Activated gamma-delta T cell treated with anti-CD3 and anti-CD28 coated beads, Interleukin-2, amount 50 U/mL, for 16 hours (primary cell): ENCODE measurements around the gene FGF14.

Experiments
- DNase-seq: peaks from one replicate; pipeline ENCODE4 v3.0.0-alpha.2; 2020; ENCODE audit warnings: low read depth

Gene FGF14

DNA sequence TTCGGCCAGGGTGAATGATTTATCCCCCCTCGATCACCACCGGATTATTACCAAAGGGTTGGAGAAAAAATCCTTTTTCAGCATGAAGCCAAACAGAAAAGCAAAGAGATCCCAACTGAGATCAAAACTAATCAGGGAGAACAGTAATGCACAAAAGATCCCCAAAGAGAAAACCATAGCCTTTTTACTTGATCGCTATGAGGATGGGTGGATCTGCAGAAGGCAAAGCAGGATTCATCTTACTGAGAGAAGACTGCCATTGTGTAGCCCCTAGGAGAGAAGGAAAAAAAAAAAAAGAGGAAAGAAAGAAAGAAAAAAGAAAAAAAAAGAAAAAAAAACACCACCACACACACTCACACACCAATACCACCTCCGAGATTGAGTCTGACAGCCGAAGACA, at the start of gene FGF14:
FGF14 (minus strand) TSS at position 283 of the 400 bp plus-strand sequence.
- DNase-seq = no peak

DNA sequence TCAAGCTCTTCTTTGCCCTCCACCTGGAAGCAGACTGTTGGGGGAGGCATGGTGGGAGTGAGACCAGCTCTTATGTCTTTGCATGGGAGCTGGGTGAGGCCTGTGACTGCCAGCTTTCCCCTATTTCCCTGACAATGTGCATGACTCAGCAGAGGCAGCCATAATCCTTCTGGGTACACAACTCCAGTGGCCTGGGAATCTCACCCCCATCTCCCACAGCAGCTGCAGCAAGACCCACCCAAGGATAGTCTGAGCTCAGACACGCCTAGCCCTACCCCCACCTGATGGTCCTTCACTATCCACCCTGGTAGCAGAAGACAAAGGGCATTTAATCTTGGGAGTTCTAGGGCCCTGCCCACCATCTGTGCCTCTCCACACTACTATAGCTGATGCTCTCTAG, 41.4 kb upstream of the FGF14 start:
- no peak for DNase-seq

DNA sequence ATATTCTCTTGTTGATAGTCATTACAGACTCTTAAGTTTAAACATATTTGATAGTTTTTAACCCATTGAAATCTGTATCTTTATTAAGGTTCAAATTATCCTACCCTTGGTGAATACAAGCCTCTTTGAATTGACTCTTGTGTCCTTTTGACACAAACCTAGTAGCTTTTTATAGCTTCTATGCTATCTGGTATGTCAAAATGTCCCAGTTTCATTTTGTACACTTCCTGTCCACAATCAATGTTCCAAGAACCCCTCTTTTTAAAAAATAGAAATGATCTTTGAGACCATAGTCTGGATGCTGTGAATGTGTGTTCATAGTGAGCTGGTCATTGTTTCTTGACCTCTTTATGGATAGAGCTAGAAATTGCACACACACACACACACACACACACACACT, 39.2 kb upstream of the FGF14 start:
- no peak for DNase-seq

DNA sequence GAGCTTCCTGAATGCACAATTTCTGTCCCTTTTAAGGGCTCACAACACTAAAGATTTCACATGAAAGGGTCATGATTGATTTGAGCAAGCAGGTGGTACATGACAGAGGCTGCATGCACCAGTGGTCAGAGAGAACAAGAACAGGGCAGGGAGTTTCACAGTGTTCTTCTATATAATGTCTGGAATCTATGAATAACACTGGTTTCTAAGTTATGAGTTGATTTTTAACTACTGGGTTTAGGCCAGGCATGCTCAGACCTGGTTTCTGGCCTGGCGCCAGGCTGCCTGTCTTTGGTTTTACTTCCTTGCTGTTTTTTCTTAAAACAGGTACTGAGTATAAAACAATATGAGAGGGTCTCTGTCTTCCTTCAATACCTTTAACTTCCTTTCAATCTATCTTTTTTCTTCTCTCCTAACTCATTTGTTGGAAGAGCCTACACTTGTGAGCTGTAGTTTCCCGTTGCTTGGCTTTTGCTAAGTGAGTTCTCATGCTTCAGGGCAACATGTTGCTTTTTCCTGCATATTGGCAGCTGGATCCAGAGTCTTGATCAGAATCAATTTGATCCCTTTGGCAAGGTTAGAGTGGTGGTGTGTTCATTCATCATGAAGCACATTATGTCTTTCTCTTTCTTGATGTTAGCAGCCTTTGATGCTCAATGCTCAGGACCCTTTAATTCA, 38.5 kb upstream of the FGF14 start:
- no peak for DNase-seq

DNA sequence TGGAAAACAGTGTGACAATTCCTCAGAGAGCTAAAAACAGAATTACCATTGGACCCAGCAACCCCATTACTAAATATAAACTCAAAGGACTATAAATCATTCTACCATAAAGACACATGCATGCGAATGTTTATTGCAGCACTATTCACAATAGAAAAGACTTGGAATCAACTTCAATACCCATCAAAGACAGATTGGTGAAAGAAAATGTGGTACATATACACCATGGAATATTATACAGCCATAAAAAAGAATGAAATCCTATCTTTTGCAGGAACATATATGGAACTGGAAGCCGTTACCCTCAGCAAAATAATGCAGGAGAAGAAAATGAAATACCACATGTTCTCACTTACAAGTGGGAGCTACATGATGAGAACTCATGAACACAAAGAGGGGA, 20.8 kb upstream of the FGF14 start:
- no peak for DNase-seq

DNA sequence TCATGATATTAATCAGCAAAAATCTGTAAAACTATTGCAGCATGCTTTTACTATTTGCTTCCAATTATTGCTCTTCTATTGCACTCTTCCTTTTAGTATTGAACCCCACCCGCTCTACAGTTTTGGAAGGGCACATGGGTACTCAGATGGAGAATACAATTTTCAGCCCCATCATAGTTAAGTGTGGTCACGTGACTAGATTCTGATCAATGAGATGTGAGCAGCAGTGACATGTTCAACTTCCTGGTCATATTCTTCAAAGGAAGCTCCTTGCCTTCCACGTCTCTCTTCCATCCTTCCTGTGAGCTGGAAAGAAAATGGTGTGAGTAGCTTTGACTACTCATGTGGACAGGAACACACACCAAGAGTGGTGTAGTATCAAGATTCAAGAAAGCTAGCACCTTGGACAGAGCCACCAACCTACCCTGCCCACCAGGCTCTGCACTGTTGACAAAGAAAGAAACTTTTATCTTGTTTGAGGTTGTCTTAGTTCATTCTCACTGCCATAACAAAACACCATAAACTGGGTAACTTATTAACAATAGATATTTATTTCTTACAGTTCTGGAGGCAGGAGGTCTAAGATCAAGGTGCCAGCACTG, 3.8 kb upstream of the FGF14 start:
- DNase-seq = no peak

DNA sequence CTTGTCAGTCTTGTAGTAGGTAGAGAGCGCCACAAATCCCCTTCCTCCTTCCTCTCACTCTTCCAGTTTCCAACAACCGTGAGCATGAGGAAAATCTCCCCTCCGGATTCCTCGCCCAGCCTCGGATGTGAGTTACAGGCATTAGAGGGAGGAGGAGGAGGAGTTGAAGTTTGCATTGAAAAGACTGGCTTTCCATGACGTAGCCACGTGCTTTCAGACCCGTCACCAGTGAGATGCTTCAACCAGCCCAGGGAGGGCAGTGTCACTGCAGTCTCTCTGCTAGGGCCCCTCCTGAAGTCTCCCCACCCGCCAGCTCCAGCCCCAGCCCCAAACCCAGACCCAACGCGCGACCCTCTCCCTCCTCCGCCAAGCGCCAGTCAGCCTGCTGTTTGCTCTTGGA, 442 bp upstream of the FGF14 start:
- no peak for DNase-seq

DNA sequence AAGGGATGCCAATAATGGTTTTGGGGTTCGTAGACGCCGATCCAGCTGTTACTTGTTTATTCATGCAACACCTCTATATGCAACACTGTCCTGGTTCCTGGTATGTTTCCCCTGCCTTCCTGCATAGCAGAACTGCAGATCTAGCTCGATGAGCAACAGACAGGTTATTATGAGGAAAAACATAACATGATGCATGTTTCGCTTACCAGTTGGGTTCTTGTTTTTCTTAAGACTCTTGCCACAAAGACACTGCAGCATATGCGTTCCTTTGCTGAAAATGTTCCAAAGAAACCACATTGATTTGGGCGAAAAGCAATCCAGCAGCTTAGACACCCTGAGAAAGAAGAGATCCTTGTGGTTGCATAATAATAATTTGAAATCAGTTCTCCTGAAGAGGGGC, 583 bp downstream of the FGF14 start:
- DNase-seq = no peak

DNA sequence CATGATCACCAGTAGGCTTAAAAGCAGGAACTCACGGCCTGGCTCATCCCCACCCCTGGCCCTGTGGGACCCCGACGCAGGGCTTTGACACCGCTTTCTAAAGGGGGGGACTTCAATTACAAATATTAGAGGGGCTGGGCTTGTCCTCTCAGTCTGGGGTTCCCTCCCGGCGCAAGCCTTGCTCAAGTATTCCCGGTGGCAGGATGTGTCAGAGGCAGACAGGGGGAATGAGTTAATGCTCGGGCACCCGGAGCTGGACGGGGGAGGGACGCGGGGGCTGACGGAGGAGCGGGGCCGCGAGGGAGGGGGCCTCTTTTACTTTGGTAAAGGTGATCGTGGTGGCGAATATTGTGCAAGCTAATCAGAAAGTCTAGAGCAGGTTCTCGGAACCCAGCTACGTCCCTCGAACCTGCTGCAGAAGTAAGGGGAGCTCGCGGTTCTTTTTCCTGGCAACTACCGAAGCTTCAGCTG, 1.1 kb downstream of the FGF14 start:
- DNase-seq = no peak

DNA sequence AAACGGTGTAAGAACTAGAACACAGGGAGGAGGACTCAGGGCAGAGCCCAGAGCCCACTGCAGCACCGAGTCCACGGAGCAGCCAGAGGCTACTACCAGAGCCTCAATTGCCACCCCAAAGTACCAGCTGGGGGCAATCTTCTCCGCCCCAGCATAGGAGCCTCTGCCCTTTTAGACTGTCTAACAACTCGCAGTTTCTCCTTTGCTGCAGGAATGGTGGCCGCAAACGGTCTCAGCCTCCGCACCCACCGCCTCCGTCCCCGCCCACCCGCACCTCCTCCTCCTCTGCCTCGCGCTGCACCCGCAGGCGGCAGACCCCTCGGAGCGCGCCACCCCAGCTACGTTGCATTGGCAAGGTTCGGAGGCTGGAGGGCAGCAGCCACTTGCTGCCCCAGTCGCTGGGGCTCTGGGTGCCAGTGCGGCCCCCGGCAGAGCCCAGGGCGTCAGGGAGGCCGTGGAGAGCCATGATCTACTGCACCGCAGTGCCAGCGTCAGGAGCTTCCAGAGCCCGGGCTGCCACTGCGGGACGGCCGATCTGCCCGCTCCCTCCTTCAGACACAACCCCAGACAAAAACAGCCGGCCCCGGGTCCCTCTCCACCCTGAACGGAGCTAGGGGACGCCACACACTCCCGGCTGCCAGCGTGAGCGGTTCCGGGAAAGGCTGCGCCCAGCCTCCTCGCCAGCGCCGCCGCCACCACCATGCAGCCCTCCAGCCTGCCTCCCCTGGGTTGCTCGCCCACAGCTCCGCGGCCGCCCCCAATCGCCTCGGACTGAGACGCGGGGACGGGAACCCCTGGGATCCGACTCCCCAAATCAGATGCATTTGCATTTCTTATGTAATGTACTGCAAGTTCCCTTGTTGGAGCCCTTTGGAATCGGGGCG, 1.8 kb downstream of the FGF14 start:
- no peak for DNase-seq

DNA sequence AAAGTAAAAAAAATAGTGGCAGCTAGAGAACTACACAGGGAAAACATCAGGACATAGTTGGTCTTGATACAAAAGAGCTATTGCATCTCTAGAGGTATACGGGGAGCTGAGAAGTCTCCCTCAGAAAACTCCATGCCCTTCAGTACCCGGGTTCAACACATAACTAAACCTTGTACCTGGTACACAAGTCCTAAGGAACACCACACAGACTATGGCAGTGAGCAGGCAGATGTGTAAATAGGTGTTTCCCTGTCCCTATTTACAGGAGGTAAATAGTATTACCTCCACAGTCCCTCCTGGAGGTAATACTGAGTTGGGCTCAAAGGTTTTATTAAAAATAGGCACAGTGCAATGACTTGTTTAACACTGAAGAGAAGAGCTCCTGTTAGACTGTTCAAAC, 5.9 kb downstream of the FGF14 start:
- DNase-seq = no peak

DNA sequence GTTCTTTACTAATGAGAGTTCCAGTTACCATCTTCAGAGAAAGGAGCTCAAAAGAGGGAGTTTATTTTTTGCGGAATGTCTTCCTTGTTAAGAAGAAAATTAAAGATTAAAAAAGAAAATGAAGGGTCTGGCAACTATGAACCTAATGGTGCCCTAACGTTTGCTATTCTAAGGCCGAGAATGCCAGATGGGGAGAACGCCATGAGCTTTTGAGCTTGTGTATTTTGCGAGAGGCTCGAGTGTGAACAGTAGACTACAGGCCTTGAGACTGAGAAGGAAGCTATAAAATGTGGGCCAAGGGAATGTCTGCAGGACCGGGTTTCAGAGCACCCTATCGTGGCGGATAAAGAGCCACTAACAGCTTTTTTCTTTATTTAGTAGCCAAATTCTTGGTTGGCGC, 6.7 kb downstream of the FGF14 start:
- no peak for DNase-seq

DNA sequence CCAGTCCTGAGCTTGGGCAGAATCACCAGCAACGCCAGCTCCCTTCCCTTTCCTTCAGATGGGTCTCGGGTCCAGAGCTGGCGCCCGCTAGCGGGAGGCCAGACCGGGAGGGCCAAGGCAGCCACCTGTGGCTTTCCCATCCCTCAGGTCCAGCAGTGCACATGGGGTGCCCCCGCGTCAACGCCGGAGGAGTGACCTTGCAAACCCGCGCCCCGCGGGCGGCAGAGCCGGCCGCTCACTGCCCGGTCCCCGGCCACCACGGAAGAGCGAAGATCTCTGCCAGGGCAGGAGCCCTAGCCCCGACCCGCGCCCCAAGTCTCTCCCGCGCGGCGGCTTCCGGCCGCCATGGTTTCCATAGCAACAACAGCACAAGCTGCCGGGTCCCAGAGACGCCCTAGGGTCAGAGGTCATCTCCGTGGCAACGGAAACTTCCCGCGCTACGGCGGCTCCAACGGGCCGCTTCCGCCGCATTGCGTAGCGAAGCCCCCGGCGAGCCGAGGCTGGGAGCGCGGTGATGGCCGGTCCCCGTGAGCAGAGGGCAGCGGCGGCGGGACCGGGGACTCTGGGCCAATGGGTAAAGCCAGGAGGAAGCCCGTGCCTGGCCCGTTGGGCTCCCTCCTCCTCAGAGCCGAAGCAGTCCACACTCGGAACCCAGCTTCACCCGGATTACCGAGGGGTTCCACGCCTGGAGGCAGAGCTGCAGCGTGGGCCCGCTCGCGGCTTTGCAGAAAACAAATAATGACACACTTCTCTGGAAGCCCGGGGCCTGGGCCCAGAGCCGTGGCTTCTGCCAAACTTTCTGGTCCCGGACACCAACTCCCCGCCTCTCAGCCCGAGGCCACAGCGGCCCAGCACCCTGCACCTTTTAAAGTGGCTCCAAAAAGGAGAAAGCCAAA, 7.4 kb downstream of the FGF14 start:
- DNase-seq = peak; percentile 91

DNA sequence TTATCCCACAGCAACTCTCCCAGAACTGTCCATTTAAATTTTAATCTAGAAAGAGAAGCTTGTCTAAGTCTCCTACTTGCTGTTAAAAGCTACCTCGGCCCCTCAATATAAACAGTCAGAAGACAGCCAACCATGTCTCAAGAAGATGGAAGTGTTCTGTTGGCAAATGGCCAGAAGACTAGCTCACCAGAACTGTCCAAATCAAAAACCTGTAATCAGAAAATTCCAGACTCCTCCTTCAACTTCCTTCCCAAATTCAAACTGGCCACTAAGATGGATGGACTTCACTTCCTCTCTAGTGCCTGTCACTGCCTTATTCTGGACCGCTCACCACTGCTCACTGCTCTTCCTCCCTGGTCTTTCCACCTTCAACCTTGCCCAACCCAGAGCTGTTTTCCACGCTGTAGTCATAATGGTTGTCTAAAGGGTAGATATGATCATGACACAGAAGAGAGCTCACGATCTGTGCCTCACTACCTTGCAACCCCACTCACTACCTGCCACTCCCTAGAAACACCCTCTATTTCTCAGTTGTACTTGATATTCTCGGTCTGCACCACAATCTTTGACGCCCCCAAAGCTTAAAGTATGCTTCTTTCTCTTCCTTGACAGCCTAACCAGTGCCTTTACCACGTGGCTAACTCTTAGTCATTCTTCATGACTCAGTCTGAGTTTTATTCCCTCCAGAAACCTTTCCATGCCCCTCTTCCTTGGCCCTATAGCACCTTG, 9.2 kb downstream of the FGF14 start:
- no peak for DNase-seq

DNA sequence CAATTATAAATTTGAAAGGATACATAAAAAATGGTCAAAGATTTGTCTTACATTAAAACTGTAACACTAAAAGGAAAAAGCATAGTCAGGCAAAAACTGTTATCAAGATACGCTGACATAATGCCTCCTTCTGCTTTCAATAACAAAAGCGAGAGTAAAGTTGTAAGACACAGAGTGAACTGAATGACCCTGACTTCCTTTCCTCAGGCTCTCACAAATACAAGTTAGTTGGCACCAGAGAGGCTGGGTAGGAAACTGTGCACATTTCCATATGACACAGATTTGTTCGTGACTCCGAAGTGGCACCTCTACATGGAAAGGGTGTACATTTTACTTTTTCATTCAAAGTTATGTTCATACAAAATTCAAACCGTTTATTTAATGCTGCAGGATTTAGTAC, 15.4 kb downstream of the FGF14 start:
- no peak for DNase-seq

DNA sequence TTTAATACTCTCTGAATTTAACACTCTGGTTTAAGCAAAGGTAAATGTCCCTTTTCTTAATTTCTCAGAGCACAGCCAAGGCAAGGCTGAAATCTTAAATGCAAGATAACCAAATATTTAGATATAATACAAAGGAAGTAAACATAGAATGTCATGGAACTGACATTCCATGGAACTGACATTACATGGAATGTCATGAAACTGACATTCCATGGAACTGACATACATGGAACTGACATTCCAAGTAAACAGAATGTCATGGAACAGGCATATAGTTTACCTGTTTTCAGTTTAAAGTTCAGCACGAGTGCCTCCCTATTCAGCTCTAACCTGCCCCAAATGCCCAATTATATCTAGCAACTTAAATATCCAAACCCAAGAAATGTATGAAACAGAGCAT, 21.8 kb downstream of the FGF14 start:
- no peak for DNase-seq

DNA sequence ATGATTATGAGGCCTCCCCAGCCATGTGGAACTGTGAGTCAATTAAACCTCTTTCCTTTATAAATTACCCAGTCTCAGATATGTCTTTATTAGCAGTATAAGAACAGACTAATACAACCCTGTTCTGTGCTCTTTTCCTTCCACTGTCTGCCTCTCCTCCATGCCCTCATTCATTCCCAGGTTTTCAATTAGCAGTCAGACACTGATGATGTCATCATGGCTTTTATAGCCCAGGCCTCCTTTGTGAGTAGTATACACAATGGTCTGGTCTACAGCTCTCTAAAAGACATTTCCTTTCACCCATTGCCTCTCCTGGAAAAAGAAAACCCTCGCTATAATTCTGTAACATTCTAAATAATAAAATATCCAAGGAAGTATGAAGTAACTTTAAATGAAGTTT, 25.5 kb downstream of the FGF14 start:
- DNase-seq = no peak

DNA sequence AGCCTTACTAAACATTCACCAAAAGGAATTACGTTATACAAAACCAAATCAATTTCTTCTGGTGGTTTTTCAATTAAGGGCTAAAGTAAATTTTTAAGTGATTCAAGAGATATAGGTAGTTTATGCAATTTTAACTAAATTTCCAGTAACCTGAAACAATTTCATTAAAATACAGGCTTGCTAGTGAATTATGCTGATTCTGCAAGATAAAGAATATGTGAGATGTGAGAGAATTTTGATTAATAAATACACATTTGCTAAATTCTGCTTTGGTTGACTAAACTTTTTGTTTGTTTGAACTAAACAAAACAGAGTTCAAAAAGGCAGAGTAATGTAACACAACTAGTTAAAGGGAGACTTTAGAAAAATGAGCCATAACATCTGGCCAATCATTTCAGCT, 27.1 kb downstream of the FGF14 start:
- DNase-seq = no peak

DNA sequence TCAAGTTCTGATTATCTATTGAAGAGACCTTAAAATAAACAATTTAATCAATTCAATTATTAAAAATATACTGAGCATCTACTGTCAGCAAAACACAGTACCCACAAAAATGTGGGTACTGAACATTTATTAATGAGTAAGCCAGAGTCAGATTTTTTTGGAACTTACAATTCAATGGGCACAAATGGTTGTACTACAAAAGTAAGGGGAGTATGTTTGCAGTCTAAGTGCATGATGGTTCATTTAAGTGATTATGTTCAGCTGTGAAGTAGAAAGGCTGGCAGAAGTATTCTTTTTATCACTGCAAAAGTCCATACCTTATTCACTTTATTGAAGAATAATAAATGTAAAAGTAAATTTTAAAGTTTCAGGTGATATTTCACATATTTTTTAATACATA, 27.6 kb downstream of the FGF14 start:
- DNase-seq = no peak

DNA sequence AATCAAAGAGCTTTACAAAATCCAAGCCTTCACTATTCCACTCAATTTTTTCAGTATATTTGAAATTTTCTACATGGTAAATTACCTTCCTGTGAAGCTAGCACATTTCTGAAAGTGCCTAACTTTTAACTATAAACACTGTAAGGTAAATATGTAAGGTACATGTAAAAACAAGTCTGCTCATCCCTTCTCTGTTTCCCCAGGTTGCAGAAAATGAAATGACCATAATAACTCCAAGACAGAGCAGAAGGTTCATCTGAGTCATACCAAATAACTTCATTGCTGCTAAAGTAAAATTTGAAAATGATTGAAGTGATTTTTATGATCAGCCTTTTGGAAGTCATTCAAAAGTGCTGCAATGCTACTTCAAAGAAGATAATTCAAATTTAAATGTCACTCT, 28.6 kb downstream of the FGF14 start:
- DNase-seq = no peak

DNA sequence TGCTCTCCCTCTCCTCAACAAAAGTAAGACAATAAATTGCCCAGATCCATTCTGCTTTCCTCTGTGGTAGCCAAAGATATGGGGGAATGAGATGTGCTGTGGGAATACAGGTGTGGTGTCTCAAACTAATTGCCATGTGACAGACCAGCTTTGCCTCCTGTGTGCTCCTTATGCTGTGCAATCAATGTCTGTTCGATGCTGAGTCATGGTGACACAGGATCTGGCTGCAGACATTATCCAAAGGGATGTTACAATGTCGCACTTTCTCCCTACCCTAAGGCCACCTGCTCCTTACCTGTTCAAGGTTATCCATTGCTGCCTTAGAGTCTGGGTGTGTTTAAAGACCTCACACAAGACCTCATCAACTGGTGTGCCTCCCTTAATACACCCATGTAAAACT, 32.5 kb downstream of the FGF14 start:
- DNase-seq = no peak
